ENCODE results near the gene TRIM60. TPM values are rescaled to one million over a fixed set of nuclear protein-coding genes. Genes with fewer than 3 reads are reported as not detected.
"Not testable (repeated sequence)": the region's sequence is repeated elsewhere in the genome, so short reads cannot be mapped to it uniquely, and the experiment has no call there.

Gene TRIM60
- polyA plus RNA-seq, 2 of the 4 experiments (the other 2 are of a cell fraction): not detected

DNA sequence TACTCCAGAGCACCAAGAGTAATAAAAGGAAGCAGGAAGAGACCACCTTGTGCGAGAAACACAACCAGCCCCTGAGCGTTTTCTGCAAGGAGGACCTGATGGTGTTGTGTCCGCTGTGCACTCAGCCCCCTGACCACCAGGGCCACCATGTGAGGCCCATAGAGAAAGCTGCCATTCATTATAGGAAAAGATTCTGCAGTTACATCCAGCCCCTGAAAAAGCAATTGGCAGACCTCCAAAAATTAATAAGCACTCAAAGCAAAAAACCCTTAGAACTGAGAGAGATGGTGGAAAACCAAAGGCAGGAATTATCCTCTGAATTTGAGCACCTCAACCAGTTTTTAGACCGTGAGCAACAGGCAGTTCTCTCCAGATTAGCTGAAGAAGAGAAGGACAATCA, 27.6 kb downstream of the TRIM60 start:
- Histone ChIP-seq H3K27ac (no peak overlapping the region), H3K9me3 (no peaks in the 10 kb centered on the region), H3K4me2 (no peak overlapping the region), H3K4me1 (no peaks in the 10 kb centered on the region), H3K4me3 (no peak overlapping the region)
- no peak for TF ChIP-seq POLR2AphosphoS2 (conservative IDR thresholded peaks at IDR 0.05; ENCODE audit: low read length)
- TF ChIP-seq HOXA7 (CRISPR knock-in tag; IDR thresholded peaks at IDR 0.05): no peak
- DNase-seq (ENCODE audit: low read depth in 1 of 2, low spot score in 1 of 2) (no peak), FAIRE-seq (no peak), ATAC-seq (no peak)
- 77% methylated on average over 4 of the region's 4 CpGs for WGBS (ENCODE audit: missing lambda C conversion rate)
- ChIA-PET CTCF (no interaction called here), POLR2A (no interaction called here)

DNA sequence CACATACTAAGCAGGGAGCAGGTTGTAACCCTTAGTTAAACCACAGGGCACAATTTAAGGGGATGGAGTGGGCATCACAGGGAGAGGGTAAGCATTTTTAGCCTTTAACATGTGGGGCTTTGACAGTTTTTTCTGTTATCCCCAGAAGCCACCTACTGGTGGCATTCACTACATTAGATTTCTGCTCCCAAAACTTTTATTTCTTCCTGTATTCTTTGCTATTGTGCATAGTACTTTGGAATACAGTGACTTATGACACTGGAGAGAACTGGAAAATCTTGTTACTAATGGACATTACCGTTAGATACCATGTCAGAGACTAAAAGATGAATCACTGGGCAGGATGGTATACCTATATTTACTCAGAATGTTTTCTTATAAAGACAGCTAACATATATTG, 29.1 kb downstream of the TRIM60 start:
- no peak for FAIRE-seq
- peak; percentile 27 to 47; a peak in 1 of 6 replicates for ATAC-seq
- Histone ChIP-seq H3K4me1 (no peaks in the 10 kb centered on the region), H3K9me3 (no peaks in the 10 kb centered on the region), H3K4me3 (no peak overlapping the region), H3K4me2 (no peak overlapping the region), H3K27ac (no peak overlapping the region)
- POLR2A ChIA-PET: no interaction called here
- TF ChIP-seq CBX2 (IDR thresholded peaks at IDR 0.05; ENCODE audit: borderline replicate concordance, low read depth): no peak
- TF ChIP-seq TP53 (CRISPR knock-in tag; IDR thresholded peaks at IDR 0.05): no peak
- no peak for TF ChIP-seq KDM1A (IDR thresholded peaks at IDR 0.05; ENCODE audit: low read depth)
- no peak for TF ChIP-seq GATA3 (IDR thresholded peaks at IDR 0.05; ENCODE audit: borderline replicate concordance)
- TF ChIP-seq, protein P1, sequence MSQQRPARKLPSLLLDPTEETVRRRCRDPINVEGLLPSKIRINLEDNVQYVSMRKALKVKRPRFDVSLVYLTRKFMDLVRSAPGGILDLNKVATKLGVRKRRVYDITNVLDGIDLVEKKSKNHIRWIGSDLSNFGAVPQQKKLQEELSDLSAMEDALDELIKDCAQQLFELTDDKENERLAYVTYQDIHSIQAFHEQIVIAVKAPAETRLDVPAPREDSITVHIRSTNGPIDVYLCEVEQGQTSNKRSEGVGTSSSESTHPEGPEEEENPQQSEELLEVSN (IDR thresholded peaks at IDR 0.05; ENCODE audit: borderline replicate concordance, low read depth): no peak
- no peak for TF ChIP-seq SREBF2 (IDR thresholded peaks at IDR 0.05)
- TF ChIP-seq, protein P2, sequence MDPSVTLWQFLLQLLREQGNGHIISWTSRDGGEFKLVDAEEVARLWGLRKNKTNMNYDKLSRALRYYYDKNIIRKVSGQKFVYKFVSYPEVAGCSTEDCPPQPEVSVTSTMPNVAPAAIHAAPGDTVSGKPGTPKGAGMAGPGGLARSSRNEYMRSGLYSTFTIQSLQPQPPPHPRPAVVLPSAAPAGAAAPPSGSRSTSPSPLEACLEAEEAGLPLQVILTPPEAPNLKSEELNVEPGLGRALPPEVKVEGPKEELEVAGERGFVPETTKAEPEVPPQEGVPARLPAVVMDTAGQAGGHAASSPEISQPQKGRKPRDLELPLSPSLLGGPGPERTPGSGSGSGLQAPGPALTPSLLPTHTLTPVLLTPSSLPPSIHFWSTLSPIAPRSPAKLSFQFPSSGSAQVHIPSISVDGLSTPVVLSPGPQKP (IDR thresholded peaks at IDR 0.05; ENCODE audit: low read depth, low read length): no peak
- TF ChIP-seq, protein P3, sequence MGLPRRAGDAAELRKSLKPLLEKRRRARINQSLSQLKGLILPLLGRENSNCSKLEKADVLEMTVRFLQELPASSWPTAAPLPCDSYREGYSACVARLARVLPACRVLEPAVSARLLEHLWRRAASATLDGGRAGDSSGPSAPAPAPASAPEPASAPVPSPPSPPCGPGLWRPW (IDR thresholded peaks at IDR 0.05): no peak
- TF ChIP-seq KDM5A (IDR thresholded peaks at IDR 0.05): no peak
- no peak for TF ChIP-seq RARB (CRISPR knock-in tag; IDR thresholded peaks at IDR 0.05)
- TF ChIP-seq, protein P4, sequence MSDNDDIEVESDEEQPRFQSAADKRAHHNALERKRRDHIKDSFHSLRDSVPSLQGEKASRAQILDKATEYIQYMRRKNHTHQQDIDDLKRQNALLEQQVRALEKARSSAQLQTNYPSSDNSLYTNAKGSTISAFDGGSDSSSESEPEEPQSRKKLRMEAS (IDR thresholded peaks at IDR 0.05): no peak
- TF ChIP-seq RFX5 (IDR thresholded peaks at IDR 0.05): no peak
- no peak for DNase-seq (ENCODE audit: low read depth in 1 of 2, low spot score in 1 of 2)
- 0% methylated on average over 1 of the region's 1 CpG for WGBS (ENCODE audit: missing lambda C conversion rate)
- CTCF ChIA-PET: interaction anchor here (1.2 kb wide), 1 partner anchor 10 kb away, joined by 4 read pairs; no protein-coding TSS in a partner anchor

DNA sequence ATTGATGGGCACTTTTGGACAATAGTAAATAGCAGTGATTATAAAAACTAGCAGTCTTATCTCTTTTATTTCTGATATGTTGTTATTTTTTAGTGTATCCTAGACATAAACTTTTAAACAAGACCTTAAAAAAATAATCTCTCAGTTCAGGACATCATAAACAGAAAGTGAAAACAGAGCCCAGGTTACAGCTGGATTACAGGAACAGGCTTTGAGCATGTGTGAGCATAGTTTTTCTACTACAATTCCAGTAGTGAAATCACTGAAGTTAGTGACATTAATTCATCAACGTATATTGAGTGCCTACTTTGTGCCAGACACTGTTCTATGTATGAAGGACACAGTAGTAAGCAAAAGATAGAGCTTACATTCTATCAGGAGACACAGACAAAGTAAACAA, 38.8 kb downstream of the TRIM60 start:
- H3K27ac ChIP-seq: no peak overlapping the region
- TF ChIP-seq ZNF302 (CRISPR knock-in tag; IDR thresholded peaks at IDR 0.05) (no peak), ESRRA (IDR thresholded peaks at IDR 0.05; ENCODE audit: borderline replicate concordance, low read length) (no peak), RCOR1 (IDR thresholded peaks at IDR 0.05; ENCODE audit: low read depth, low read length) (no peak), NPAS2 (CRISPR knock-in tag; IDR thresholded peaks at IDR 0.05; ENCODE audit: borderline replicate concordance) (no peak)
- TF ChIP-seq, protein P5, sequence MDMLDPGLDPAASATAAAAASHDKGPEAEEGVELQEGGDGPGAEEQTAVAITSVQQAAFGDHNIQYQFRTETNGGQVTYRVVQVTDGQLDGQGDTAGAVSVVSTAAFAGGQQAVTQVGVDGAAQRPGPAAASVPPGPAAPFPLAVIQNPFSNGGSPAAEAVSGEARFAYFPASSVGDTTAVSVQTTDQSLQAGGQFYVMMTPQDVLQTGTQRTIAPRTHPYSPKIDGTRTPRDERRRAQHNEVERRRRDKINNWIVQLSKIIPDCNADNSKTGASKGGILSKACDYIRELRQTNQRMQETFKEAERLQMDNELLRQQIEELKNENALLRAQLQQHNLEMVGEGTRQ (IDR thresholded peaks at IDR 0.05): no peak
- ChIA-PET POLR2A (no interaction called here), CTCF (no interaction called here)
- FAIRE-seq: no peak
- no peak for DNase-seq (ENCODE audit: low read depth in 1 of 2, low spot score in 1 of 2)
- no peaks in the 10 kb centered on the region for H3K9me3 ChIP-seq
- no peak overlapping the region for H3K4me2 ChIP-seq
- 35% methylated on average over 1 of the region's 1 CpG for WGBS (ENCODE audit: missing lambda C conversion rate)
- no peaks in the 10 kb centered on the region for H3K4me1 ChIP-seq
- no peak for ATAC-seq
- no peak overlapping the region for H3K4me3 ChIP-seq

DNA sequence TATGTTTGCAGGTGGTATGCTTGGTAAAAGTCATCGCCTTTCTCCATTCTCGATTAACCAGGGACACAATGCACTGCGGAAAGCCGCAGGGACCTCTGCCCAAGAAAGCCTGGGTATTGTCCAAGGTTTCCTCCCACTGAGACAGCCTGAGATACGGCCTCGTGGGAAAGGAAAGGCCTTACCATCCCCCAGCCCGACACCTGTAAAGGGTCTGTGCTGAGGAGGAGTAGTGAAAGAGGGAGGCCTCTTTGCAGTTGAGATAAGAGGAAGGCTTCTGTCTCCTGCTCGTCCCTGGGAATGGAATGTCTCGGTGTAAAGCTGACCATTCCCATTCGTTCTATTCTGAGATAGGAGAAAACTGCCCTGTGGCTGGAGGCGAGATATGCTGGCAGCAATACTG, 41.5 kb downstream of the TRIM60 start:
- not testable (repeated sequence) for FAIRE-seq, ATAC-seq

More for the DNA sequence above, 41.5 kb downstream of the TRIM60 start:
- POLR2A ChIA-PET; H3K9me3 ChIP-seq; CTCF ChIA-PET; H3K4me2 ChIP-seq; H3K4me1 ChIP-seq; H3K27ac ChIP-seq; DNase-seq (ENCODE audit: low read depth in 1 of 2, low spot score in 1 of 2); H3K4me3 ChIP-seq: not testable (repeated sequence)
- 79% methylated on average over 11 of the region's 11 CpGs for WGBS (ENCODE audit: missing lambda C conversion rate)

All from A549 (cell line).